ENCODE data around the gene IFRD2.
"Not testable (repeated sequence)": the region's sequence is repeated elsewhere in the genome, so short reads cannot be mapped to it uniquely, and the experiment has no call there.

IFRD2 gene

GRCh38 chr3:50279255-50280016, 12.8 kb downstream of the IFRD2 start:
- DNase-seq: no peak

- no peak for DNase-seq
Observed at GRCh38 chr3:50278880-50279224, 13.4 kb downstream of the IFRD2 start, which contains the start of gene LSMEM2. Gene LSMEM2 (plus strand): TSS chr3:50279087. CDS start chr3:50279114, 27 bp downstream.

GRCh38 chr3:50278123-50278879, 13.9 kb downstream of the IFRD2 start:
- no peak for DNase-seq

- no peak for DNase-seq
Observed at GRCh38 chr3:50276762-50277101, 15.5 kb downstream of the IFRD2 start.

GRCh38 chr3:50275996-50276761, 16.1 kb downstream of the IFRD2 start:
- no peak for DNase-seq

GRCh38 chr3:50275141-50275995, 16.9 kb downstream of the IFRD2 start:
- DNase-seq: no peak

- DNase-seq: peak; percentile 19
Observed at GRCh38 chr3:50274371-50275104, 17.7 kb downstream of the IFRD2 start.

- DNase-seq: no peak
Observed at GRCh38 chr3:50273689-50274065, 18.6 kb downstream of the IFRD2 start.

- DNase-seq: peak; percentile 9
Observed at GRCh38 chr3:50272911-50273688, 19.1 kb downstream of the IFRD2 start.

GRCh38 chr3:50272538-50272910, 19.7 kb downstream of the IFRD2 start:
- not testable (repeated sequence) for DNase-seq

GRCh38 chr3:50271314-50271936, 20.8 kb downstream of the IFRD2 start:
- DNase-seq: no peak

GRCh38 chr3:50270422-50271224, 21.6 kb downstream of the IFRD2 start:
- DNase-seq: no peak

- DNase-seq: no peak
Observed at GRCh38 chr3:50269977-50270413, 22.2 kb downstream of the IFRD2 start.

- DNase-seq: no peak
Observed at GRCh38 chr3:50269460-50269859, 22.8 kb downstream of the IFRD2 start.

- DNase-seq: no peak
Observed at GRCh38 chr3:50268703-50269451, 23.4 kb downstream of the IFRD2 start, which contains the start of gene SEMA3B. Gene SEMA3B (plus strand): TSS chr3:50269147. CDS start chr3:50269241, 94 bp downstream.

- DNase-seq: no peak
Observed at GRCh38 chr3:50268276-50268675, 24.0 kb downstream of the IFRD2 start.

- no peak for DNase-seq
Observed at GRCh38 chr3:50267280-50267913, 24.8 kb downstream of the IFRD2 start.

- DNase-seq: no peak
Observed at GRCh38 chr3:50266836-50267235, 25.4 kb downstream of the IFRD2 start.

Data from GF-D8 (cell line).